OCI-LY7 (cell line): ENCODE data around the gene HS3ST1. TPM values are rescaled to one million over a fixed set of nuclear protein-coding genes. Genes with fewer than 3 reads are reported as not detected.

Source experiments
- BruUV-seq: library from RNA; stranded (reverse); fragments of 400-500 nt; replicated peaks from 2 replicates; lab custom pipeline; 2021; lab: Mats Ljungman, UMichigan
- CTCF ChIA-PET: fragments of 300-600 bp; sonication (Branson Sonifier 250); formaldehyde crosslinking; loops from one replicate; lab custom pipeline; 2022; ENCODE audit warnings: antibody characterized with exemption; ENCODE audit not compliant: unreplicated experiment; lab: Charles Lee
- POLR2A ChIA-PET: fragments of 300-600 bp; sonication (Branson Sonifier 250); formaldehyde crosslinking; loops from one replicate; lab custom pipeline; 2022; ENCODE audit warnings: antibody characterized with exemption; lab: Charles Lee
- DNase-seq: peaks from one replicate; pipeline ENCODE4 v3.0.0-alpha.2; 2015; ENCODE audit warnings: low spot score
- H2AFZ ChIP-seq: fragments of 200-600 bp; sonication (generic), shearing (Covaris generic); 2 replicates; pipeline ENCODE4 v1.6.1; 2014; ENCODE audit warnings: mild to moderate bottlenecking, antibody characterized with exemption, low read length, moderate library complexity
- H3K27ac ChIP-seq: fragments of 200-600 bp; sonication (generic); 2 replicates; pipeline ENCODE4 v1.5.1; 2014; ENCODE audit warnings: mixed run types, low read depth, mild to moderate bottlenecking, moderate library complexity, low read length, inconsistent platforms; ENCODE audit not compliant: poor library complexity, severe bottlenecking
- H3K36me3 ChIP-seq: fragments of 200-600 bp; sonication (generic); 2 replicates; pipeline ENCODE4 v1.6.1; 2014; ENCODE audit warnings: mild to moderate bottlenecking, antibody characterized with exemption, low read length, moderate library complexity, mixed read lengths; ENCODE audit not compliant: insufficient read depth
- H3K4me1 ChIP-seq: fragments of 200-600 bp; sonication (generic); 2 replicates; pipeline ENCODE4 v1.5.1; 2014; ENCODE audit warnings: mild to moderate bottlenecking, low read length; ENCODE audit not compliant: insufficient read depth, poor library complexity, severe bottlenecking
- H3K4me2 ChIP-seq: fragments of 200-600 bp; sonication (generic); 2 replicates; pipeline ENCODE4 v1.6.1; 2014; ENCODE audit warnings: mild to moderate bottlenecking, low read length
- H3K4me3 ChIP-seq: fragments of 200-600 bp; sonication (generic); 2 replicates; pipeline ENCODE4 v1.5.1; 2014; ENCODE audit warnings: mild to moderate bottlenecking, low read depth, low read length; ENCODE audit not compliant: poor library complexity, severe bottlenecking
- H3K79me2 ChIP-seq: fragments of 200-600 bp; sonication (generic); 2 replicates; pipeline ENCODE4 v1.6.1; 2016; ENCODE audit warnings: low read depth, mild to moderate bottlenecking, low read length, moderate library complexity, mixed read lengths; ENCODE audit not compliant: insufficient read depth
- H3K9me2 ChIP-seq: fragments of 200-600 bp; sonication (generic); 2 replicates; pipeline ENCODE4 v1.6.1; 2016; ENCODE audit warnings: mild to moderate bottlenecking, low read length, mixed read lengths; ENCODE audit not compliant: insufficient read depth
- H3K9me3 ChIP-seq: fragments of 200-600 bp; sonication (generic); 2 replicates; pipeline ENCODE4 v1.6.1; 2014; ENCODE audit warnings: mild to moderate bottlenecking, mixed run types, low read length, mixed read lengths
- H4K20me1 ChIP-seq: fragments of 200-600 bp; sonication (generic); 2 replicates; pipeline ENCODE4 v1.6.1; 2014; ENCODE audit warnings: mild to moderate bottlenecking, antibody characterized with exemption, low read length, moderate library complexity, mixed read lengths; ENCODE audit not compliant: insufficient read depth
- EZH2phosphoT487 ChIP-seq: fragments of 200-600 bp; sonication (generic); IDR thresholded peaks from 2 replicates; pipeline ENCODE4 v1.6.1; 2018; ENCODE audit warnings: low read depth, borderline replicate concordance, mild to moderate bottlenecking, mixed run types, antibody characterized with exemption, low read length, moderate library complexity, mixed read lengths
- intact Hi-C: fragments of 100-400 bp; cut with micrococcal nuclease; formaldehyde crosslinking; loops from one replicate; pipeline ENCODE4 v1.10.0; 2022; ENCODE audit not compliant: unreplicated experiment
- total RNA-seq, 2 experiments: library from RNA; depleted of rRNA in 1 of 2; stranded (reverse); fragments of >200 nt in 1 of 2; shearing (Covaris generic) in 1 of 2; gene quantifications; 2 replicates each; pipeline ENCODE4 v1.2.3, GENCODE V29; 2014 to 2022
- TF ChIP-seq, protein P1 (sequence below): fragments of 200-600 bp; sonication (generic); conservative IDR thresholded peaks from 2 replicates; pipeline ENCODE4 v1.5.1; 2014; ENCODE audit warnings: mild to moderate bottlenecking, antibody characterized with exemption, low read length, moderate library complexity, mixed read lengths

The HS3ST1 gene
- total RNA-seq, 2 experiments from 2014 or later = not detected

DNA sequence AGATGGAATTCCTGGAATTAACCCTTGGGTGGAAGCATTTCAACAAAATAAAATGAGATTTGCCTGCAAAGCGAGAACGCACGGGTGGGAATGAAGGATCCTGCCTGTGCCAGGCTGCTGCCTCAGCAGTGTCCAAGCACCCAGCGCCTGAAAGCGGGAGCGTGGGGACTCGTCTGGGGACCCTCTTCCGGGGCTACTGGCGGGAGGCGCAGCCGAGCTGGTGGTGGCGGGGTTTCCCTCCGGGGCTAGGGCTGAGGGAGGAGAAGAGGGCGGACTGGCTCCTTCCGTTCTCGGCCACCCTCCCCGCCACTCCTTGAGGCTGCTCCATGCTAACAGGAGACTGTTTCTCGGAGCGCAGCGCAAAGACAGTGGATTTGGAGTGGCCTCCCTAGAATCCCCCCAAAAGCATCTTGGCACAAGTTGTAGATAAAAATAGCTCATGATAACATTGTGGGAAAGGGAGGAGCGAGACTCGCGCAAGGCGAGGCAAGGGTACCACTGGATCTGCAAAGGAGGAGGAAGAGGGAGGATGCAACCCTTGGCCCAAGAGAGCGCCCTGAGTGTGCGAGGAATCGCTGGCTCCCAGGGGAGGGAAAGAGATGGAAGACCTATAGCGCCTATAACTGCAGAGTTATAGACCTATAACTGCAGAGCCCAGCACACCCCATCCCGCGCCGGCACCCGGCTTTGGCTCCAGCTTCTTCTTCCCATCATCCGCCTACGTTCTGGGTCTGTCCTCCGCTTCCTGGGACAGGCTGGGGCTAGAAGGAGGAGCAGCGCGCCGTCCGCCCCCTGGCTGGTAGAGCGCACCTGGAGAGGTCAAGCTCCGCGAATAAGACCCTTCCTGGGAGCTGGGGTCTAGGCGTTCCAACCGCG lies 1.3 kb downstream of the HS3ST1 start:
- H3K79me2 ChIP-seq = no peaks in the 10 kb centered on the region

DNA sequence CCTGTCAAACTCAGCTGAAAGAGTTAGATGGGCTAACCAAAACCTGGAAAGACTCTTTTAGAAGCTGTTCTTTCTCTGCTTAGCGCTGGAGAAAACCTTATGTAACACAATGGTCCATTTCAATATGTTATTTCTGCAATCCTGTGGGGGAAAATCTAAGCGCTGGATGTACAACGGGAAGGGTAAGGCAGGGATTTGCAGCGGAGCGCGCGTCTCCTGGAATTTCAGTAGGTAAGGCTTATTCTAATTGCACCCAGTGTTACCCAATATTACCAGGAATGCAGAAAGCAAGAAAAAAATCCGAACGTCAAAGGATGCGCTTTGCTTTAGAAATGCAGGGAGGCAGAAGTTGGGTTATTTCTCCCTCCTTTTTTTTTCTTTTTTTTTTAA lies 2.0 kb downstream of the HS3ST1 start:
- Histone ChIP-seq H3K27ac (no peak overlapping the region), H3K36me3 (no peaks in the 10 kb centered on the region), H3K4me1 (no peaks in the 10 kb centered on the region), H3K79me2 (no peaks in the 10 kb centered on the region), H4K20me1 (no peaks in the 10 kb centered on the region), H3K9me3 (no peaks in the 10 kb centered on the region), H2AFZ (no peak overlapping the region), H3K4me3 (no peak overlapping the region), H3K9me2 (no peaks in the 10 kb centered on the region), H3K4me2 (no peak overlapping the region)
- intact Hi-C loops = loop anchor here (10.0 kb wide), 1 partner anchor 842 kb away; no protein-coding TSS in a partner anchor
- DNase-seq = no peak
- no peak for TF ChIP-seq EZH2phosphoT487
- TF ChIP-seq, protein P1, sequence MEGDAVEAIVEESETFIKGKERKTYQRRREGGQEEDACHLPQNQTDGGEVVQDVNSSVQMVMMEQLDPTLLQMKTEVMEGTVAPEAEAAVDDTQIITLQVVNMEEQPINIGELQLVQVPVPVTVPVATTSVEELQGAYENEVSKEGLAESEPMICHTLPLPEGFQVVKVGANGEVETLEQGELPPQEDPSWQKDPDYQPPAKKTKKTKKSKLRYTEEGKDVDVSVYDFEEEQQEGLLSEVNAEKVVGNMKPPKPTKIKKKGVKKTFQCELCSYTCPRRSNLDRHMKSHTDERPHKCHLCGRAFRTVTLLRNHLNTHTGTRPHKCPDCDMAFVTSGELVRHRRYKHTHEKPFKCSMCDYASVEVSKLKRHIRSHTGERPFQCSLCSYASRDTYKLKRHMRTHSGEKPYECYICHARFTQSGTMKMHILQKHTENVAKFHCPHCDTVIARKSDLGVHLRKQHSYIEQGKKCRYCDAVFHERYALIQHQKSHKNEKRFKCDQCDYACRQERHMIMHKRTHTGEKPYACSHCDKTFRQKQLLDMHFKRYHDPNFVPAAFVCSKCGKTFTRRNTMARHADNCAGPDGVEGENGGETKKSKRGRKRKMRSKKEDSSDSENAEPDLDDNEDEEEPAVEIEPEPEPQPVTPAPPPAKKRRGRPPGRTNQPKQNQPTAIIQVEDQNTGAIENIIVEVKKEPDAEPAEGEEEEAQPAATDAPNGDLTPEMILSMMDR = no peak
- no TSS peak for BruUV-seq
- POLR2A ChIA-PET = no interaction called here
- CTCF ChIA-PET = no interaction called here

More for the DNA sequence above, 1.3 kb downstream of the HS3ST1 start:
- H3K4me3 ChIP-seq = no peak overlapping the region
- H2AFZ ChIP-seq = no peak overlapping the region
- H3K4me2 ChIP-seq = no peak overlapping the region
- intact Hi-C loops = loop anchor here (10.0 kb wide), 1 partner anchor 843 kb away; no protein-coding TSS in a partner anchor
- no peak for TF ChIP-seq EZH2phosphoT487
- TF ChIP-seq, protein P1 = no peak
- no peak for DNase-seq
- no TSS peak for BruUV-seq
- no peak overlapping the region for H3K27ac ChIP-seq
- H3K9me3 ChIP-seq = no peaks in the 10 kb centered on the region
- no peaks in the 10 kb centered on the region for H3K4me1 ChIP-seq
- ChIA-PET POLR2A (no interaction called here), CTCF (no interaction called here)
- H3K36me3 ChIP-seq = no peaks in the 10 kb centered on the region
- H4K20me1 ChIP-seq = no peaks in the 10 kb centered on the region
- H3K9me2 ChIP-seq = no peaks in the 10 kb centered on the region

DNA sequence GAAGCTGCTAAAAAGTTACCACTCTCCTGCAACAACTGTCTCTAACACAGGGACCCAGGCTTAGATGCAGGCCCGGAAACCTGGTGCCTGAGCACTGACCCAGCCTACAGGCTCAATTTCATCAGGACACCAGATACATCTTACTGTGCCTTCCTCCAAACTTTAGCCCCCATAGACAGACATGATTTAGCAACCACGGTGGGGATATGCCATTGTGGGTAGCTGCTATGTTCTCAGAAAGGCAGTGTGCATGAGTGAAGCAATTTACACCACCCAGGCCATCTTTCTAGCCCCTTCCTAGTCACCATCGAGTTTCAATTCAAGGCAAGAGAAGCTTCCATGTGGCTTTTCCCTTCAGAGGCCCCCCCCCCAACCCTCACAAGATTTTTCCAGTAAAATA lies 2.7 kb downstream of the HS3ST1 start:
- ChIA-PET CTCF (no interaction called here), POLR2A (no interaction called here)
- Histone ChIP-seq H3K36me3 (no peaks in the 10 kb centered on the region), H3K4me1 (no peaks in the 10 kb centered on the region), H3K9me3 (no peaks in the 10 kb centered on the region), H3K27ac (no peak overlapping the region), H3K79me2 (no peaks in the 10 kb centered on the region), H3K4me2 (no peak overlapping the region), H2AFZ (no peak overlapping the region), H3K4me3 (no peak overlapping the region), H3K9me2 (no peaks in the 10 kb centered on the region), H4K20me1 (no peaks in the 10 kb centered on the region)
- BruUV-seq = no TSS peak
- intact Hi-C loops = loop anchor here (10.0 kb wide), 1 partner anchor 841 kb away; no protein-coding TSS in a partner anchor
- no peak for DNase-seq
- TF ChIP-seq EZH2phosphoT487 = no peak
- TF ChIP-seq, protein P1 = no peak
